Measurements from ENCODE around the gene CNPY1. TPM values are rescaled to one million over a fixed set of nuclear protein-coding genes. Genes with fewer than 3 reads are reported as not detected.

CNPY1 gene
- total RNA-seq = not detected in 2 replicates

DNA sequence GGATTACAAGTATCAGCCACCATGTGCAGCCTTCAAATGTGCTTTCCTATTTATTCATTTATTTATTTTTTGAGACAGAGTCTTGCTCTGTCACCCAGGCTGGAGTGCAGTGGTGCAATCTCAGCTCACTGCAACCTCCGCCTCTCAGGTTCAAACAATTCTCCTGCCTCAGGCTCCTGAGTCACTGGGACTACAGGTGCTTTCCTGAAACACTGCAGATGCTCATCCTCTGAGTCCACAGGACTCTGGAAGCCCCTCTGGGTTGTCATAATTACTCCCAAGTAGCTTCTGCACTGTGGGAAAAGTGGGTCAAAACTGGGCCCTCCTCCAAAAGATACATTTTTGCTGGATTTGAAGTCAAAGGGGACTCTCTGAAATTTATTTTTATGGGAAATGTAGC lies at the start of gene CNPY1:
Gene CNPY1 (minus strand): TSS at position 111 of the 400 bp plus-strand sequence. CDS start 630 bp downstream, outside the sequence.

DNA sequence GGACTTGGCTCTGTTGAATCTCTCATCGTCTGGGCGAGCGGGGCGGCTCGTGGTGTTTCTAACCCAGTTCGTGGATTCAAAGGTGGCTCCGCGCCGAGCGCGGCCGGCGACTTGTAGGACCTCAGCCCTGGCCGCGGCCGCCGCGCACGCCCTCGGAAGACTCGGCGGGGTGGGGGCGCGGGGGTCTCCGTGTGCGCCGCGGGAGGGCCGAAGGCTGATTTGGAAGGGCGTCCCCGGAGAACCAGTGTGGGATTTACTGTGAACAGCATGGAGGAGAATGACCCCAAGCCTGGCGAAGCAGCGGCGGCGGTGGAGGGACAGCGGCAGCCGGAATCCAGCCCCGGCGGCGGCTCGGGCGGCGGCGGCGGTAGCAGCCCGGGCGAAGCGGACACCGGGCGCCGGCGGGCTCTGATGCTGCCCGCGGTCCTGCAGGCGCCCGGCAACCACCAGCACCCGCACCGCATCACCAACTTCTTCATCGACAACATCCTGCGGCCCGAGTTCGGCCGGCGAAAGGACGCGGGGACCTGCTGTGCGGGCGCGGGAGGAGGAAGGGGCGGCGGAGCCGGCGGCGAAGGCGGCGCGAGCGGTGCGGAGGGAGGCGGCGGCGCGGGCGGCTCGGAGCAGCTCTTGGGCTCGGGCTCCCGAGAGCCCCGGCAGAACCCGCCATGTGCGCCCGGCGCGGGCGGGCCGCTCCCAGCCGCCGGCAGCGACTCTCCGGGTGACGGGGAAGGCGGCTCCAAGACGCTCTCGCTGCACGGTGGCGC lies 88.1 kb downstream of the CNPY1 start, which contains the start of gene EN2:
Gene EN2 (plus strand): TSS at position 19 of the 767 bp plus-strand sequence. CDS start 249 bp downstream, at position 268.

Other genes with a start within 250 kb of the CNPY1 start
- 31.3 and 44.7 TPM in 2 replicates for gene INSIG1, start 248.7 kb downstream of the CNPY1 start, total RNA-seq
- gene EN2, start 88.4 kb downstream of the CNPY1 start, total RNA-seq = not detected in 2 replicates
- gene RBM33, start 98.1 kb upstream of the CNPY1 start, total RNA-seq = 15.4 and 48.5 TPM in 2 replicates

All from bladder microvascular endothelial cell (primary cell).